Left lung (tissue), 10 donors: ENCODE measurements around the gene GPR3. TPM values are rescaled to one million over a fixed set of nuclear protein-coding genes. Genes with fewer than 3 reads are reported as not detected.
A peak's percentile ranks its signal among the peaks of the same experiment; 100 is the strongest.

Source experiments
- ATAC-seq: fragments of 200-7000 bp; cut with Tn5 transposase; one replicate; pipeline ENCODE4 v1.9.1; 2020; ENCODE audit warnings: moderate library complexity
- DNase-seq, 4 donors: peaks; one replicate each; pipeline ENCODE4 v3.0.0-alpha.2; 2013 to 2020
- H3K27ac ChIP-seq, 2 donors: fragments of 200-600 bp; sonication (generic) in 1 of 2; one replicate each; pipeline versions ENCODE4 v1.5.0 to v1.8.0; 2020 to 2021
- H3K27me3 ChIP-seq, 2 donors: fragments of 200-600 bp; sonication (generic) in 1 of 2; one replicate each; pipeline versions ENCODE4 v1.5.0 to v1.8.0; 2020 to 2021
- H3K36me3 ChIP-seq, 2 donors: fragments of 200-600 bp; sonication (generic) in 1 of 2; one replicate each; pipeline versions ENCODE4 v1.5.0 to v1.8.0; 2020 to 2021
- H3K4me1 ChIP-seq, 2 donors: fragments of 200-600 bp; one replicate each; pipeline ENCODE4 v1.8.0; 2021
- H3K4me3 ChIP-seq, 2 donors: fragments of 200-600 bp; sonication (generic) in 1 of 2; one replicate each; pipeline versions ENCODE4 v1.5.0 to v1.8.0; 2020 to 2021; ENCODE audit warnings: mild to moderate bottlenecking in 1 of 2
- H3K9me3 ChIP-seq, 2 donors: fragments of 200-600 bp; sonication (generic) in 1 of 2; one replicate each; pipeline versions ENCODE4 v1.5.0 to v1.8.0; 2020 to 2021
- intact Hi-C, 2 donors: fragments of 100-400 bp; cut with DNase I; formaldehyde crosslinking; loops; one replicate each; pipeline versions ENCODE4 v1.11.2 to v1.14.2; 2022
- polyA plus RNA-seq, 6 donors: library from polyadenylated mRNA; unstranded; fragments of 120-200 nt; gene quantifications; one replicate each; pipeline ENCODE4 v1.2.1, GENCODE V29; 2013; ENCODE audit not compliant: insufficient read length in 6 of 6
- total RNA-seq, 2 donors: library from RNA; stranded (reverse); fragmentation: NEBNext Ultra II Directional; extraction: Animal tissue kit (Norgen Biotek cat#: 25700); gene quantifications; one replicate each; pipeline ENCODE4 v1.2.1, GENCODE V29; 2021
- TF ChIP-seq, protein P1 (sequence below), 2 donors: fragments of 200-600 bp; sonication (generic) in 1 of 2; IDR thresholded peaks; one replicate each; pipeline versions ENCODE4 v1.5.0 to v1.8.0; 2021; ENCODE audit warnings: antibody characterized with exemption in 2 of 2
- donor health status: DM: no; HTN: yes; CAD: no.
- donor health status: DM: no; HTN: no; CAD: no.

The GPR3 gene
- total and polyA plus RNA-seq, 8 donors, result 0.16 to 1.7 (median 0.97) TPM

- H3K27me3 ChIP-seq, result no peaks in the 10 kb centered on the region
- peaks cover 48 to 85% of the 10 kb centered on the region in 2 donors for H3K4me1 ChIP-seq
- peak overlapping the region; percentile 52 to 89 for H3K27ac ChIP-seq
- TF ChIP-seq, protein P1, sequence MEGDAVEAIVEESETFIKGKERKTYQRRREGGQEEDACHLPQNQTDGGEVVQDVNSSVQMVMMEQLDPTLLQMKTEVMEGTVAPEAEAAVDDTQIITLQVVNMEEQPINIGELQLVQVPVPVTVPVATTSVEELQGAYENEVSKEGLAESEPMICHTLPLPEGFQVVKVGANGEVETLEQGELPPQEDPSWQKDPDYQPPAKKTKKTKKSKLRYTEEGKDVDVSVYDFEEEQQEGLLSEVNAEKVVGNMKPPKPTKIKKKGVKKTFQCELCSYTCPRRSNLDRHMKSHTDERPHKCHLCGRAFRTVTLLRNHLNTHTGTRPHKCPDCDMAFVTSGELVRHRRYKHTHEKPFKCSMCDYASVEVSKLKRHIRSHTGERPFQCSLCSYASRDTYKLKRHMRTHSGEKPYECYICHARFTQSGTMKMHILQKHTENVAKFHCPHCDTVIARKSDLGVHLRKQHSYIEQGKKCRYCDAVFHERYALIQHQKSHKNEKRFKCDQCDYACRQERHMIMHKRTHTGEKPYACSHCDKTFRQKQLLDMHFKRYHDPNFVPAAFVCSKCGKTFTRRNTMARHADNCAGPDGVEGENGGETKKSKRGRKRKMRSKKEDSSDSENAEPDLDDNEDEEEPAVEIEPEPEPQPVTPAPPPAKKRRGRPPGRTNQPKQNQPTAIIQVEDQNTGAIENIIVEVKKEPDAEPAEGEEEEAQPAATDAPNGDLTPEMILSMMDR (IDR thresholded peaks at IDR 0.05), result no peak
- peak in 2 of 4 donors; percentile 33 to 54 for DNase-seq
- H3K36me3 ChIP-seq, result peaks cover 0 to 10% of the 10 kb centered on the region in 2 donors
- H3K4me3 ChIP-seq, result no peak overlapping the region
- peak; percentile 93 for ATAC-seq
- intact Hi-C loops, result no loop called here
- no peaks in the 10 kb centered on the region for H3K9me3 ChIP-seq
These were observed 44.1 kb downstream of the GPR3 start for GRCh38 chr1:27436204-27437159.

- DNase-seq, result no peak
- Histone ChIP-seq H3K9me3 (no peaks in the 10 kb centered on the region), H3K27me3 (no peaks in the 10 kb centered on the region), H3K4me1 (peaks cover 37 to 66% of the 10 kb centered on the region in 2 donors), H3K36me3 (peaks cover 0 to 12% of the 10 kb centered on the region in 2 donors), H3K4me3 (no peak overlapping the region), H3K27ac (peak overlapping the region in 1 of 2 donors; percentile 89)
- peak; percentile 28 for ATAC-seq
- TF ChIP-seq, protein P1 (IDR thresholded peaks at IDR 0.05), result no peak
- intact Hi-C loops, result no loop called here
These were observed 46.2 kb downstream of the GPR3 start for GRCh38 chr1:27438621-27439061.

DNA sequence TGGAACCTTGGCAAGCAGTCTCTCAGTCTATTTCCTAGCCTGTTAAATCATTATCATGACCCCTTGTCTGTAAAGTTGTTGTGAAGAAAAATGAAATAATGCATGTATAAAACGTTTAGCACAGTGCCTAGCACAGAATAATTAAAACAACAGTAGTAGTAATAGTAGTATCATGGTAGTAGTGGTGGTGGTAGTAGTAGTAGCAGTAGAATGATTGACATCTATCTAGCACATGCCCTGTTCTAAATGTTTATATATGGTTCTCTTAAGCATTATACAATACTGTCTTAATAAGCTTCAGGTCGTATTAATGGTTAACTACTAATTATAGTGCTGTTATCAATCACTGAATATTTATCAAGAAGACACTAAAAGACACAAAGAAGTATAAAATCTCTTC is 46.7 kb downstream of the GPR3 start:
- DNase-seq (no peak), ATAC-seq (no peak)
- peak overlapping the region in 1 of 2 donors; percentile 89 for H3K27ac ChIP-seq
- H3K36me3 ChIP-seq, result peaks cover 0 to 12% of the 10 kb centered on the region in 2 donors
- H3K4me1 ChIP-seq, result peaks cover 36 to 61% of the 10 kb centered on the region in 2 donors
- TF ChIP-seq, protein P1 (IDR thresholded peaks at IDR 0.05), result no peak
- H3K4me3 ChIP-seq, result no peak overlapping the region
- no peaks in the 10 kb centered on the region for H3K9me3 ChIP-seq
- intact Hi-C loops, result no loop called here
- H3K27me3 ChIP-seq, result no peaks in the 10 kb centered on the region

- no peaks in the 10 kb centered on the region for H3K9me3 ChIP-seq
- intact Hi-C loops, result no loop called here
These were observed 52.2 kb downstream of the GPR3 start for GRCh38 chr1:27444632-27445031.

More at GRCh38 chr1:27444632-27445031, 52.2 kb downstream of the GPR3 start:
- Histone ChIP-seq H3K27ac (peak overlapping the region in 1 of 2 donors; percentile 6), H3K4me1 (peaks cover 0 to 25% of the 10 kb centered on the region in 2 donors), H3K36me3 (peaks cover 0 to 21% of the 10 kb centered on the region in 2 donors), H3K4me3 (no peak overlapping the region), H3K27me3 (no peaks in the 10 kb centered on the region)
- TF ChIP-seq, protein P1 (IDR thresholded peaks at IDR 0.05), result no peak
- DNase-seq (no peak), ATAC-seq (no peak)

Other genes starting within 250 kb of the GPR3 start
- 10 to 100 TPM; 47.1 to 63.8 TPM for gene SLC9A1, start 237.5 kb upstream of the GPR3 start, total RNA-seq
- gene SLC9A1, start 237.5 kb upstream of the GPR3 start, polyA plus RNA-seq, result 10 to 100 TPM; 16.0 to 23.2 (median 19.4) TPM
- 10 to 100 TPM; 34.2 to 39.6 TPM for gene WDTC1, start 158.0 kb upstream of the GPR3 start, total RNA-seq
- gene WDTC1, start 158.0 kb upstream of the GPR3 start, polyA plus RNA-seq, result 10 to 100 TPM; 33.9 to 37.8 (median 37.2) TPM
- gene TMEM222, start 70.5 kb upstream of the GPR3 start, total RNA-seq, result 10 to 100 TPM; 29.4 to 36.0 TPM
- gene TMEM222, start 70.5 kb upstream of the GPR3 start, polyA plus RNA-seq, result 10 to 100 TPM; 31.6 to 40.4 (median 35.7) TPM
- gene SYTL1, start 50.6 kb upstream of the GPR3 start, total RNA-seq, result 10 to 100 TPM; 41.4 to 44.1 TPM
- gene SYTL1, start 50.6 kb upstream of the GPR3 start, polyA plus RNA-seq, result 10 to 100 TPM in 1 of 6 donors, 1 to 10 TPM in 5; 4.7 to 10.1 (median 8.1) TPM
- 10 to 100 TPM; 81.7 to 83.3 TPM for gene MAP3K6, start 25.7 kb upstream of the GPR3 start, total RNA-seq
- 10 to 100 TPM; 11.8 to 23.6 (median 15.1) TPM for gene MAP3K6, start 25.7 kb upstream of the GPR3 start, polyA plus RNA-seq
- 100 to 1,000 TPM; 156 to 487 TPM for gene FCN3, start 17.8 kb upstream of the GPR3 start, total RNA-seq
- 10 to 100 TPM; 13.4 to 20.6 (median 16.2) TPM for gene FCN3, start 17.8 kb upstream of the GPR3 start, polyA plus RNA-seq
- gene CD164L2, start 9.3 kb upstream of the GPR3 start, total RNA-seq, result 1 to 10 TPM; 4.0 to 5.9 TPM
- gene CD164L2, start 9.3 kb upstream of the GPR3 start, polyA plus RNA-seq, result 1 to 10 TPM in 3 of 6 donors, under 1 TPM in 3; 0.33 to 2.2 (median 1.1) TPM
- 100 to 1,000 TPM; 108 to 138 TPM for gene WASF2, start 97.5 kb downstream of the GPR3 start, total RNA-seq
- 100 to 1,000 TPM; 110 to 147 (median 136) TPM for gene WASF2, start 97.5 kb downstream of the GPR3 start, polyA plus RNA-seq
- 10 to 100 TPM; 35.5 to 38.0 TPM for gene AHDC1, start 211.5 kb downstream of the GPR3 start, total RNA-seq
- gene AHDC1, start 211.5 kb downstream of the GPR3 start, polyA plus RNA-seq, result 10 to 100 TPM; 32.2 to 48.8 (median 41.9) TPM
- gene FGR, start 242.6 kb downstream of the GPR3 start, total RNA-seq, result 100 to 1,000 TPM in 1 of 2 donors, 10 to 100 TPM in 1; 44.6 to 126 TPM
- 1 to 10 TPM; 3.1 to 4.9 (median 4.5) TPM for gene FGR, start 242.6 kb downstream of the GPR3 start, polyA plus RNA-seq